ENCODE data around the gene MIA.
A peak's percentile ranks its signal among the peaks of the same experiment; 100 is the strongest.

The MIA gene

GRCh38 chr19:40803857-40804782 lies 28.8 kb downstream of the MIA start:
- DNase-seq (ENCODE audit: low spot score), result peak; percentile 71
- no peak for TF ChIP-seq CTCF (IDR thresholded peaks at IDR 0.05; ENCODE audit: borderline replicate concordance, control extremely low read depth, extremely low read depth, insufficient read depth, missing control alignments)
- in situ Hi-C loops (cut with MboI; ENCODE audit: low sequenced_read_pairs, unreplicated experiment), result no loop called here

- no peak for TF ChIP-seq CTCF (IDR thresholded peaks at IDR 0.05; ENCODE audit: borderline replicate concordance, control extremely low read depth, extremely low read depth, insufficient read depth, missing control alignments)
- in situ Hi-C loops (cut with MboI; ENCODE audit: low sequenced_read_pairs, unreplicated experiment), result no loop called here
- no peak for DNase-seq (ENCODE audit: low spot score)
Measured at GRCh38 chr19:40804783-40805242, 29.5 kb downstream of the MIA start.

- no peak for TF ChIP-seq CTCF (IDR thresholded peaks at IDR 0.05; ENCODE audit: borderline replicate concordance, control extremely low read depth, extremely low read depth, insufficient read depth, missing control alignments)
- in situ Hi-C loops (cut with MboI; ENCODE audit: low sequenced_read_pairs, unreplicated experiment), result no loop called here
- DNase-seq (ENCODE audit: low spot score), result no peak
Measured at GRCh38 chr19:40805258-40805868, 30.0 kb downstream of the MIA start.

DNA sequence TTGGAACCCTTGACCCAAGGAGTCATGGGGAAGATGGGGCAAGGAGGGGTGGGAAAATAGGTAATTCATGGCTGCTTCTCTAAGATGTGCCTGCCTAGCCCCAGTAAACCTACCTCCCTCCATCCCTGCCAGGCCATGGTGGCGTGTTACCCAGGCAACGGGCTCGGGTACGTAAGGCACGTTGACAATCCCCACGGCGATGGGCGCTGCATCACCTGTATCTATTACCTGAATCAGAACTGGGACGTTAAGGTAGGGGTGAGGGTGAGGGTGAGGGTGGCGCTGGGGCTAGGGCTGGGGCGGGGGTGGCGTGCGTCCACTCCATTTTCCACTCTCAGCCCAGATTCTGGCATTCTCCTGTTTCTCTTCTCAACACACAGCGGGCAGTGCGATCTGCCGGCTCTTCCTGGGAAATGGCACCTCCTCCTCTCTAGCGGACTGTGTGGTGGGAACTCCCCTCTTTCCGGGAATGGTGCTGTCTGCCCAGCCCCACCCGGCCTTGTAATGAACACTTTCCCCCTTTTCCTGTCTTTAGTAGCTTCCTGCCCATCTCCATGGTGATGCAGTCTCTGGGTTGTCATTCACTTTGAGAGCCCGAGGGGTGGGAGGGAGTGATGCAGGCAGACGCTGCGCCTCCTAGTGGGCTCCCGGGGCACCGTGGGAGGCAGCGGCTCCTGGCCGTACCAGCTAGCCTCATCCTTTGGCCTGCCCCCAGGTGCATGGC lies 31.3 kb downstream of the MIA start:
- TF ChIP-seq CTCF (IDR thresholded peaks at IDR 0.05; ENCODE audit: borderline replicate concordance, control extremely low read depth, extremely low read depth, insufficient read depth, missing control alignments), result peak; percentile 61
- in situ Hi-C loops (cut with MboI; ENCODE audit: low sequenced_read_pairs, unreplicated experiment), result no loop called here
- DNase-seq (ENCODE audit: low spot score), result peak; percentile 84

- in situ Hi-C loops (cut with MboI; ENCODE audit: low sequenced_read_pairs, unreplicated experiment), result no loop called here
- DNase-seq (ENCODE audit: low spot score), result no peak
- TF ChIP-seq CTCF (IDR thresholded peaks at IDR 0.05; ENCODE audit: borderline replicate concordance, control extremely low read depth, extremely low read depth, insufficient read depth, missing control alignments), result no peak
Measured at GRCh38 chr19:40807147-40808020, 32.1 kb downstream of the MIA start.

DNA sequence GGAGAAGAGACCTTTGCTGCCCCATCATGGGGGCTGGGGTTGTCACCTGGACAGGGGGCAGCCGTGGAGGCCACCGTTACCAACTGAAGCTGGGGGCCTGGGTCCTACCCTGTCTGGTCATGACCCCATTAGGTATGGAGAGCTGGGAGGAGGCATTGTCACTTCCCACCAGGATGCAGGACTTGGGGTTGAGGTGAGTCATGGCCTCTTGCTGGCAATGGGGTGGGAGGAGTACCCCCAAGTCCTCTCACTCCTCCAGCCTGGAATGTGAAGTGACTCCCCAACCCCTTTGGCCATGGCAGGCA lies 32.7 kb downstream of the MIA start:
- in situ Hi-C loops (cut with MboI; ENCODE audit: low sequenced_read_pairs, unreplicated experiment), result no loop called here
- DNase-seq (ENCODE audit: low spot score), result no peak
- TF ChIP-seq CTCF (IDR thresholded peaks at IDR 0.05; ENCODE audit: borderline replicate concordance, control extremely low read depth, extremely low read depth, insufficient read depth, missing control alignments), result no peak

All from GM13976 (cell line).